NCI-H2196 (cell line): ENCODE results near the gene ZIK1.

Experiments
- DNase-seq: peaks from one replicate; lab custom pipeline; 2025; ENCODE audit not compliant: unreplicated experiment; lab: John Stamatoyannopoulos, UW

The ZIK1 gene

DNA sequence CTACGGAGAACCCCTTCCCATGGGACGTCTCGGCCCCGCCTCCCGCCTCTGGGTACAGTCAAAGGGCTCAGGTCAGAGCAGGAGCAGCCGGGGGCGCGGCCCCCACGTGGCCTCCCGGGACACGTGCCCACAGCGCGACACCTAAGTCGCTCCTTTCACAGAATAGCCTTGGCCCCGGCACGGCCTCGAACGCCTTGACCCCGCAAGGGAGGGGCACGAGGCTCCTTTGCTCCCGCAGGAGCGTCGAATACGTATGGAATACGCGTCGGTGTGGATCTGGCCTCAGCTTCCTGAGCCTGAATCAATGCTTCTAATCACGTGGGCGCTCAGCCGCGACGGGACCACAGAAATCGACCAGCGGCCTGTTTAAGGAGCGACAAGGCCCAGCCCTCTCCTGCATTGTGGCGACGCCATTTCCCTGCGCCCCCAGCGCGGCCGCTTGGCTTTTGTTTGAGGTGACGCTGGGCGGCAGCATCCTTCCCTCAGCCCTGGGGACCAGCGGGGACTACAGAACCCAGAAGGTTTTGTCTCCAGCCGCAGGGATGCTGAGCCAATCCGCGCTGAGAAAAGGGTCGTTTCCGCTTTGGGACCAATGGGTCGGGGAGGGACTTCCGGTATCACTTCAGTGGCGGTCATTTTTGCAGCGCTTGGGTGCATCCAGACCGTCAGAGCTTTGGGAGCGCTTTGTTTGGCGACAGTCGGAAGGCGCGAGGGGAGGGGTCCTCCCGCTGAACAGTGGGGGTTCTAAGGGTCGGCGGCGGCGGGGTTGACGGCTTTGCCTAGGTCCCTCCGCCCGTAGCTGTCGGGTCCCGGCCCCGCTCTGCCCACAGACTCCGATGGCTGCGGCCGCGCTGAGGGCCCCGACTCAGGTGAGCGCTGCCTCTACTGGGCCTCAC is at the start of gene ZIK1:
ZIK1 (plus strand) TSS at position 625 of the 896 bp plus-strand sequence; CDS start at position 837, 212 bp downstream.
- peak; percentile 61 for DNase-seq

DNA sequence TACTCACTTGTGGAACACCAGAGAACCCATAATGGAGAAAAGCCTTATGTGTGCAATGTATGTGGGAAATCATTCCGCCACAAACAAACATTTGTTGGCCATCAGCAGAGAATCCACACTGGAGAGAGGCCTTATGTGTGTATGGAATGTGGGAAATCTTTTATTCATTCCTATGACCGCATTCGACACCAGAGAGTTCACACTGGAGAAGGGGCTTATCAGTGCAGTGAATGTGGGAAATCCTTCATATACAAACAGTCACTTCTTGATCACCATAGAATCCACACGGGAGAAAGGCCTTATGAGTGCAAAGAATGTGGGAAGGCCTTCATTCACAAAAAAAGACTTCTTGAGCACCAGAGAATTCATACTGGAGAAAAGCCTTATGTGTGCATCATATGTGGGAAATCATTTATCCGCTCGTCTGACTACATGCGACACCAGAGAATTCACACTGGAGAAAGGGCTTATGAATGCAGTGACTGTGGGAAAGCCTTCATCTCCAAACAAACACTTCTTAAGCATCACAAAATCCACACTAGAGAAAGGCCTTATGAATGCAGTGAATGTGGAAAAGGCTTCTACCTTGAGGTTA is 45.9 kb upstream of the ZIK1 start:
- no peak for DNase-seq

DNA sequence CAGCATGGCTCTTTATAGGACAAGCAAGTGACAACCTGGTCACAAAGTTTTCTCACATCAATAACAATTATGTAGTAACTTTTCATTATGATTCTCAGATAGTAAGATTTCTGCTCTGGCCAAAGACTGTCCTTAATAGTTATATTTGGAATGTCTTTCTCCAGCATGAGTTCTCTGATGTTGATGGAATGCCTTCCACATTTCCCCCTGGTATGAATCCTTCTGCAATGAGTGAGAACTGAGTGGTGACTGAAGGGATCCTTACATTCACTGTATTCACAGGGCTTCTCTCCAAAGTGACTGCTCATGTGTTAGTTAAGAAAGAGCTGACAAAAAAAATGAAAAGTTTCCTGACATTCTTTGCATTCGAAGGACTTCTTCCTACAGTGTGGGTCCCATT is 37.4 kb upstream of the ZIK1 start:
- DNase-seq = no peak

DNA sequence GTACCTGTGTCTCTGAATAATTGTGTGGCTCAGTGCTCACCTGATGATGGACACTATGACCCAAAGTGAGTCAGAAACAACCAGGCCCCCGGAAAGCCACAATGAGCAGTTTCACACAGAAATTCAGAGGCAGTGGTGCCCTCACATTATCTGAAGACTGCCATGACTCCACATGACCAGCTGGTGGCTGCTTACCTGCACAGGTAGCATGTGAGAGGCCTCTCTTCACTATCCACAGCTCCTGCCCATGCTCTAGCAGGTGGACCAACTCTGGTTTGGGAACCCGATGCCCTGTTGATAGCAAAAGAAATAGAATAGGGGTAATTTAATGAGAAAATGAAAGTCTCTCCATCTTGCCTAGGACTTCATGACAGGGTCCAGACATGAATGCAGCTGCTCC is 31.5 kb upstream of the ZIK1 start:
- no peak for DNase-seq

DNA sequence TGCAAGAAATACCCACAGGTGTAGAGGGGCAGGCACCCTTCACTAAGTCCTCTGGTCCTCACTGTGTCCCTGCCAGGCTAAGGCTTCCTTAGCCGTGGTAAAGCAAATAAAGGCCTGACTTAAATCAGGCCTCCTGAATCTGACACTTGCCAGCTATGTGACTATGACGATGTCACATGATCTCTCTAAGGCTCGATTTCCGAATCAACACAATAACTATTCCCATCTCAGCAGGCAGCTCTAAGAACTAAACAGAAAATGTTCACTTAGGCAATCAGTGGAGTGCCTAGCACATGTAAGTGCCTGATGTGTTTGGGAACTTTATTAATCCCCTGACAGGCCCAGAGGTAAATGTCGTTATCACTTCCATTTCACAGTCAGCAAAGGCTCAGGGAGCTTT is 26.3 kb upstream of the ZIK1 start:
- no peak for DNase-seq

DNA sequence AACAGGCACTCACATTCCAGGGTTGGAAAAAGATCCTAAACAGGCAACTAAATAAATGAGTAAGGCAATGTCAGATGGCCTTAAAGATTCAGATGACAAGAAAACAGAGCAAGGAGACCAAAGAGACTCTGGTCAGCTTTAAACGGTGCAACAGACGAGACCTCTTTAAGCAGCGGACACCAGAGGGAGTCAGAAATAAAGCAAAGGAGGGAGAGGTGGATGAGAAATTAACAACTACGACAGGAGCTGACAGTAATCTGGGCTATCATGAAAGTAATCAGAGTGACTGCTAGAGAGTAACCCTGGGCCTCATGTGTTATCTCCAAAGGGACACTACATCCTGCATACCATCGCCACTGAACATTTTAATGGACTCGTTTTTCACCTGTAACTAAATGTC is 25.4 kb upstream of the ZIK1 start:
- no peak for DNase-seq

DNA sequence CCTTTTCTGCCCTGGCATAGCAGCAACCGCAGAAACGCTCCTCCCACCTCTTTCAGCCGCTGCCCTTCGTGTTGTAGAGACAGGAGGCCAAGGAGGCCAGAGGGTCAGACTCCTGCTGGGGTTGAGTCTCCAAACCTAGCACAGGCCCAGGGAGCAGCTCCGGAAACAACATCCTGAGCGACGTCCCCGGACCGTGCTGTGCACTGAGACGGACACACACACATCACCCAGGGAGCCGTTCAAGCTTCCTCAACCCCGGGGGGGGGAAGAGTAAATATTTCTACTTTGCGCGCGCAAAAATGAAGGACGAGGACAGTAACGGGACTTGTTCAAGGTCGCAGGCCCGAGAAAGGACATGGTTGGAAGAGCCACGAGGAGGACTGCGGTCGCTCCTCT is 24.9 kb upstream of the ZIK1 start:
- DNase-seq = peak; percentile 21

DNA sequence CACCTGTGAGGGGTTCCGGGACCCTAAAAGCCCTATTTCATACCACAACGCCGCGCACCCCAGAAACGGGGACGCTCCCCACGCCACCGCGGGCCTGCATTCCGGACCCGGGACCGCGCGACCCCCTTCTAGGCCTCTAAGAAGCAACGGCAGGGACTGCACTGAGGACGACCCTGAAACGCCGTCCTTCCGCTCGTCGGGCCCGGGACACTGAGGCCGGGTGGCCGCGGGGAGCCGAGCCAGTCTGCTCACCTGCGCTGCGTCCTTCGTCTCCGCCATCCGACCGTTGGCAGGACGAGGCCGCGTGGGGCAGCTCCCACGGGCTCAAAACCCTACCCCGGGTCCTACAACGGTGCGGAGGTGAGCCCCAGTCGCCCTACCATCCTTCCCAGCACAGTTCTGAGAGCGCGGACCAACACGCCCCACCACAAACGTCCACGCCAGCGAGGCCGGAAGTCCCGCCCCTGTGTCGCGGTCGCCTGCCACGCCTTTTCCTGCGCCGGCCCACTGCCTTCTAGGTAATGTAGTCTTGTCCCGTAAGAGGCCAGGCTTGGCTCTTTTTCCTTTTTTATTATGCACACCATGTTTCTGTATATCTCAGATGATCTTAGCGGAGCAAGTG is 24.4 kb upstream of the ZIK1 start, which contains the start of gene ZNF550:
ZNF550 (minus strand) TSS at position 460 of the 622 bp plus-strand sequence; CDS start at position 279, 181 bp downstream.
- DNase-seq = peak; percentile 83

DNA sequence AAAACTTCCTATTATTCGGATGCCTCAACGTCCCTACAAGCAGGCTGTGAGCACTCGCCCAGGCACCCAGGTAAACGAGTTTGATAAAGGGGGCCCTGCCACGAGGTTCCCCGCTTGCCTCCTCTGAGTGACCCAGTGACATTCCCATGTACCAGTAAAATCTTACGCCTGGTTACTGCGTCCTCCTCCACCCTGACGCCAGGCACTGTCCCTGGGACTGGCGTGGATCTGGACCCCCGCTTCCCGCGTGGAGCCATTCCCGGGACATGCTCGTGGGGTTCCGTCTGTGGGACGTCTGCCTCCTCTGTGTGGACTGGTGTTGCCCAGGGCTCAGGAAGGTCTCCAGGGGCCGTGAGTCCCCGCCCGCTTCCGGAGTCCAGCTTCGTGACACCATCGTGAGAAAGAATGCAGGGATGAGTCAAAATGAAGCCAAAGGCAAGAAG is 23.9 kb upstream of the ZIK1 start:
- DNase-seq = no peak

DNA sequence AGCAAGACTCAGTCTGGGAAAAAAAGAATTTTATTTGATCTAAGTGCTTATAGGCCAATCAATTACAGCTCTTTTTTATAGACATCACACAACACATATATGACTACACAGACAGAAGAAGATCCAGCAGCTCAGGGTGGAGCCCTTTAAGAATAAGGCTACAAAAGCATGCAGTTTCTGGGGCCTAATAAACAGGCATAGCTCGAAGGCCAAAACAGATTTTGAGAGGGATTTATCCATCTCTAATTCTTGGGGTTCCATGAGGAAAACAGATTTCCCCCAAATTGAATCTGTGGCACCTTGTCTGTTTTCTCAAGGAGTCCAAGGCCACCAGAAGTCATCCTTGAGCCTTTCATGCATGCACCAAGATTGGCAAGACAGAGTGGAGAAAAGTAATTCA is 20.4 kb upstream of the ZIK1 start:
- no peak for DNase-seq

DNA sequence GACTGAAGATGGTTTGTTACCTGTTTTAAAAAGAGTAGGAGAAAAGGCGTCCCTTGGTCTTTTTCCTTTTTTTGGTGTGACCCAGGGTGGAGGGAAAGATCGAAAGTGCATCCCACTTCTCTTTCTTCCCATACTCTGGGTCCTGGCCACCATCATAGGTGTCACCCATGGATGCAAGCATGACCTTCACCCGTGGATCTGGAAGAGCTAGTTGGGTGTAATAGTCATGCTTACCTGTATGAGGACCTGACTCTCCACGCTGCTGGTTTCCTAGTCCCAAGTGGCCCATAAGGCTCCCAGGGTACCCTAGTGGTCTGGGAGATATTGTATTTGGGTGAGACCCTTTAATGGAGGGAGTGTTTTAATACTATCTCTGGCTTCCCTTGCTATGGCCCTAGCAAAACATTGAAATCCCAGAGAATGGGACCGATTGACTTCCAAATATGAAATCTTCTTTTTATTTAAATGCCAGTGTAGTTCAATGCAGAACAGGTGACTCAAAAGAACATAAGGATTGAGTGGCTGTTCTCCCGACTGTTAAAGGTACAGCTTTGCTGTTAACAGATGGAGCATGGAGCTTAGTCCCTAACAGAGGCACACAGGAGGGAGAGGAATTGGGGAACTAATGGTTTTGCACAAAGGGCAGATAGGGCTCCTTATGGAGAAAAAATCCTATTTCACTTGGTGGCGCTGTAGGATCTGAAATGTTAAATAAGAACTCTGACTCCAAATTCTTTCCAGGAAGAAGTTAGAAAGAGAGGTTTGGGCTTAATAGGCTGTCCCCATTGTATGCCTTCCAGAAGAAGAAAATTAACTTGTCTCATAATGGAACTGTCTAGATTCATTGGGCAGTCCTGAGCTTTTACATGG is 17.3 kb upstream of the ZIK1 start:
- peak; percentile 7 for DNase-seq

DNA sequence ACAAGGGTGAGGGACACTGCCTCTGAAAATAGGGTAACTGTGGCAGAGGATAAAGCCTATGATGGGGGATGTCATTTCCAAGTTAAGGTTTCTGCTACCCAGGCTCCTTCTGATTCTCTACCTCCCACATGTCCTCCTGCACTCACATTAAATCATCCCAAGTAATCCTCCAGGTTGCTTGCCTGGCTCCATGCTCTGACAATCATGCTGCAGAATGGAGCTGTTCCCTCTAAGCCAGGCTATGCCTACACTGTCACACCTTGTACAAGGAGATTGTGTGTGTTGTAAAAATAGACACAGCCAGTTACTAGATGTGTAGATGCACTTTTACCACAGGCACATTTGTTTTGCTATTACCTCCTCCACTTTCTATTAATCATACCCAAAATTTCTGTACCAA is 13.2 kb upstream of the ZIK1 start:
- DNase-seq = no peak

DNA sequence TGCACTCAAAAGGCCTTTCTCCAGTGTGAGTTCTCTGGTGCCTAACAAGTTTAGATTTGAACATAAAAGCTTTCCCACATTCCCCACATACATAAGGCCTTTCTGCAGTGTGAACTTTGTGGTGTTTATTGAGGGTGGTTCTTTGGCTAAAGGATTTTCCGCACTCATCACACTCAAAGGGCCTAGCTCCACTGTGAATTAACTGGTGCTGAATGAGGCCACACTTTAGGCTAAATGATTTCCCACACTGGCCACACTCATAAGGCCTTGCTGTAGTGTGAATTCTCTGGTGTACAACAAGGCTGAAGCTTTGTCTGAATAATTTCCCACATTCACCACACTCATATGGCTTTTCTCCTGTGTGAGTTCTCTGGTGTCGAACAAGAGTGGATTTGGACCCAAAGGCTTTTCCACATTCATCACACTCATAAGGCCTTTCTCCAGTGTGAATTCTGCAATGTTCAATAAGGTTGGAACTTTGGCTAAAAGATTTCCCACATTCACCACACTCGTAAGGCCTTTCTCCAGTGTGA is 11.5 kb upstream of the ZIK1 start:
- no peak for DNase-seq

DNA sequence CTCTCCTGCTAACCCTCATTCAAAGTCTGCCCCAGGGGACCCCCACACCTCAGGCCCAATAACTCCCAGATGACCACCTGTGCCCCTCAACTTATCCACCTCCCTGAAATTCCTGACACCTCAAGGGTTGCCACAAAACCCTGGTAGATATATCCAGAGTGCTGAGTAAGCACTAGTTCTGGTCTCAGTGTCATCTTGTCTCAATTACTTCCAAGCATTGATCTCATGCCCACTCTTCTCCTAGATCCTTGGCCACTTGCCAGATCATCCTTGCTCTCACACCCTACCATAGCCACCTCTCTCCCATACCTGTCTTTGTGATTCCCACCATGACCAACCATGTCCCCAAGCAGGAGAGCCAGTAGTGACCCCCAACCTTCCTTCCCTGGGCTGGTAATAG is 7.3 kb upstream of the ZIK1 start:
- no peak for DNase-seq

DNA sequence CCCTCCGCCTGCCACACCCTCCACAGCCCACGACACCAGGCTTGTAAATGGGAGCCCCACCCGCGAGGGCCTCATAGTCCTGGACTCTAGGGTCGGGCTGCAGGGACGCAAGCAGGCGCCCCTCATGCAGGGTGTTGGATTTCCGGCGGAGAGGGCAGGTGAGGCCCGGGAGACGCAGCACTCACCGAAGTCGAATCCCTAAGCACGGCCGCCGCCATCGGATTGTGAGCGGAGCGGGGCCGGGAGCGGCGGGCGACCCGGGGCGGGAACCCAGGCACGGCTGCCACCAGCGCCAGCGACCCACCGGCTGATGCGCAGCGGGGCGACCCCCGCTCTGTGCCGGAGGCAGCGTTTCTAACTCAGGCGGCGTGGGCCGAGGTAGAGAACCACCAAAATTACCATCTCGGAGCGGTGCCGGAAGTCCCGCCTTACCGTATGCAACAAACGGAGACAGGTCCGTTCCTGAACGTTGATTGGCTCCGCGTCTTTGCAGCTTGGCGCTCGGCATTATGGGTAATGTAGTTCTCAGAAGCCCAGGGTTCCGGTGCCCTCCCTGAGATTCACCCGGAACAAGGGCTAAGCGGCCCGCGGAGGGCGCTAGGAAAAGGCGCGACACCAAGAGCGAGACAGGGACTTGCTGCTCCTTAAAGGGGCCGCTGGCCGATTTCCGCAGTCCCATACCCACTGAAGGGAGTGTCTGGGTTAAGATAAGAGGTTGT is 5.3 kb upstream of the ZIK1 start, which contains the start of gene ZNF416:
ZNF416 (minus strand) TSS at position 425 of the 719 bp plus-strand sequence; CDS start at position 218, 207 bp downstream.
- DNase-seq = peak; percentile 98

DNA sequence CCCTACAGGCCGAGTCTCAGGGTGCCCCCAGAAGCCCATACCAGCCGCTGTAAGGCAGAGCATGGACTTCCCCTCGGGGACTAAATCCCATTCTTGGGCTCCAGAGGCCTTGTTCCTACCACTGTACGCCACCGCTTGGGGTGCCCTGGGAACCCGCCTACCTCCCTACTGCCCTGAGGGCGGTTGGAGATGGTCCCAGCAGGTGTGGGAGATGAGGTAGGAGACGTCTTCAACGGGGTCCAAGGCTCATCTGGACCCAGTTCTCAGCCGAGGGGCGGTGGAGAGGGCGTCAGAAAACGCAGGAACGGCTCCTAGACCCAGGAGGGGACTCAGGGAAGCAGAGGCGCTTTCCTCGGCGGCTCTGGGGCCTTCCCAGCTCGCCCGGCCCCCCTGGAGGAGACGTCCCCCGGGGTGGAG is 833 bp upstream of the ZIK1 start:
- no peak for DNase-seq

DNA sequence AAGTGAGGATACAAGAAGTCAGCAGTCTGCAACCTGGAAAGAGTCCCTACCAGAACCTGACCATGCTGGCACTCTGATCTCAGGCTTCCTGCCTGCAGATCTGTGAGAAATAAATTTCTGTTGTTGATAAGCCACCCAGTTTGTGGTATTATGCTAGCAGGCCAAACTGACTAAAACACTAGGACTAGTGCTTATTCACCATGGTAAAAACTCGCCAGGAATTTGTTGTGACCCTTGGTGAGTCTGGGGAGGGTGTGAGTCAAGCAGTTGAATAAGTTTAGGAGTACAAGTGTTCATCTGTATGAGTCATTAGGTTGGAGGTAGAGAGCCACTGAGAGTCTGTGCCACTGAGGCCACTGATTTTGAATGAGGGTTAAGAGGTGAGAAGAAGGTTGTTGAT is 3.6 kb downstream of the ZIK1 start:
- no peak for DNase-seq

DNA sequence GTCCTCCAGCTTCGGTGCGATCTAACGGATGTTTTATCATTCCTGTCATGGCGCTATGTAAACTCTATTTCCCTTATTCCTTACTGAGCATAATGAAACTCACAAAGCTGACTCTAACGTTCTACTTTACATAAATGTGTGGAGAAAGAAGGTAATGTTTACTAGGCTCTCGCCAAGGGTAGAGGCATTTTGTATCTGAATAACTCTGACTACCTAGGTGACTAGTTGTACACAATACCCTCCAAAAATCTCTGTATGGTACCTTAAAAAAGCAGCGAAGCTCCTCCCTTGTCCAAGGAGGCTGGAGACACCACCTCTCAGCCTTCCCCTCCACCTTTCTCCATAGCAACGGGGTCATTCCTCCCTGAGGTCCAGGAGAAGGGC is 15.4 kb downstream of the ZIK1 start:
- no peak for DNase-seq

DNA sequence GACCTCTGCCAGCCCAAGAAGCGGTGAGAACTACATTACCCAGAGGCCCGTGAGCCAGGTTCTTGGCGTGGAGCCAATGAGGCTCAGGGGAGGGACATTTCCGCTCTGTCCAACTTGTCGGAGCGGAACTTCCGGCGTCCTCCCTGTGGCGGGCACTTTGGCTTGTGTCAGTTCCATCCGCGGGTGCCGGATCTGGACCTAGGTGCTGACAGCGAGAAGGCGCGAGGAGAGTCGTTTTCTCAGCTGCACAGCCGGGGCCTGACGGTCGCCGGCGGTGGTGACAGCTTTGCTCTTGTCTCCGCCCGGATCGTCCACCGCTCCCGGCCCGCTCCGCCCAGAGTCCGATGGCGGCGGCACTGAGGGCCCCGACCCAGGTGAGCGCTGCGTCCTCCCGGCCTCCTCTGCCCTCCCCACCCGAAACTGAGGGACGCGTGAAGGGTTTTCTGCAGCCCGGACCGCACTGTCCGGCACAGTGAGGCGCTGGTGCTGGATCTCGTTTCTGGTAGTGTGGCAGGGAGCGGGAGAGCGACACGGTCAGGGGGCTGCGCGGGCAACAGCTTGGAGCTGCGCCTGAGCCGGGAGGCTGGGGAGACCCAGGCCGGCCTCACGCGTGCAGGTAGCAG is 15.9 kb downstream of the ZIK1 start, which contains the start of gene ZNF530:
ZNF530 (plus strand) TSS at position 125 of the 623 bp plus-strand sequence. CDS start 4,461 bp downstream, outside the sequence.
- peak; percentile 96 for DNase-seq
